NCI-H1105 (cell line): ENCODE measurements around the gene ASTN2.

Experiments
- DNase-seq: peaks from one replicate; lab custom pipeline; 2025; lab: John Stamatoyannopoulos, UW

Gene ASTN2

GRCh38 chr9:117249799-117250198 is 165.1 kb downstream of the ASTN2 start:
- DNase-seq = no peak

GRCh38 chr9:117247266-117247665 is 167.6 kb downstream of the ASTN2 start:
- no peak for DNase-seq

GRCh38 chr9:117245175-117245829 is 169.6 kb downstream of the ASTN2 start:
- DNase-seq = no peak

GRCh38 chr9:117242082-117242481 is 172.8 kb downstream of the ASTN2 start:
- DNase-seq = no peak

GRCh38 chr9:117239428-117239827 is 175.4 kb downstream of the ASTN2 start:
- no peak for DNase-seq

- no peak for DNase-seq
Observed at GRCh38 chr9:117234103-117234502, 180.8 kb downstream of the ASTN2 start.

- DNase-seq = no peak
Observed at GRCh38 chr9:117233016-117233415, 181.8 kb downstream of the ASTN2 start.

- DNase-seq = no peak
Observed at GRCh38 chr9:117232281-117232680, 182.6 kb downstream of the ASTN2 start.

- no peak for DNase-seq
Observed at GRCh38 chr9:117231012-117231411, 183.8 kb downstream of the ASTN2 start.

GRCh38 chr9:117224695-117225094 is 190.2 kb downstream of the ASTN2 start:
- peak; percentile 19 for DNase-seq

GRCh38 chr9:117218951-117219350 is 195.9 kb downstream of the ASTN2 start:
- no peak for DNase-seq

- DNase-seq = no peak
Observed at GRCh38 chr9:117214416-117214815, 200.4 kb downstream of the ASTN2 start.

- no peak for DNase-seq
Observed at GRCh38 chr9:117211280-117211679, 203.6 kb downstream of the ASTN2 start.

GRCh38 chr9:117205806-117206205 is 209.1 kb downstream of the ASTN2 start:
- DNase-seq = no peak

GRCh38 chr9:117204971-117205370 is 209.9 kb downstream of the ASTN2 start:
- DNase-seq = no peak

GRCh38 chr9:117191504-117192261 is 223.2 kb downstream of the ASTN2 start:
- no peak for DNase-seq

- no peak for DNase-seq
Observed at GRCh38 chr9:117189121-117189520, 225.7 kb downstream of the ASTN2 start.

GRCh38 chr9:117188394-117188793 is 226.5 kb downstream of the ASTN2 start:
- DNase-seq = no peak

- no peak for DNase-seq
Observed at GRCh38 chr9:117187498-117187897, 227.4 kb downstream of the ASTN2 start.

GRCh38 chr9:117184173-117184572 is 230.7 kb downstream of the ASTN2 start:
- no peak for DNase-seq

- no peak for DNase-seq
Observed at GRCh38 chr9:117182046-117182445, 232.8 kb downstream of the ASTN2 start.

GRCh38 chr9:117180896-117181445 is 233.9 kb downstream of the ASTN2 start:
- no peak for DNase-seq
